Ishikawa (cell line): ENCODE measurements around the gene CRISP1.

Source experiments
- CEBPB ChIP-seq: IDR thresholded peaks from 2 replicates; pipeline ENCODE4 v1.6.1; 2012
- EP300 ChIP-seq: IDR thresholded peaks from 2 replicates; pipeline ENCODE4 v1.6.1; 2012; ENCODE audit warnings: borderline replicate concordance
- MAX ChIP-seq: IDR thresholded peaks from 2 replicates; pipeline ENCODE4 v1.6.1; 2012

GRCh38 chr6:49841424-49841823 is 24.9 kb downstream of the CRISP1 start:
- no peak for TF ChIP-seq MAX
- TF ChIP-seq EP300 = no peak
- no peak for TF ChIP-seq CEBPB
